GM12892 (cell line): ENCODE measurements around the gene VAV2.
A peak's percentile ranks its signal among the peaks of the same experiment; 100 is the strongest.

Experiments
- DNase-seq: peaks from one replicate; pipeline ENCODE4 v3.0.0; 2011; ENCODE audit not compliant: insufficient read length
- FAIRE-seq: peaks from 2 replicates; lab custom pipeline; 2011; peaks lifted over from hg19 to GRCh38; lab: Jason Lieb, UNC
- POLR2A ChIP-seq: IDR thresholded peaks from 2 replicates; pipeline ENCODE4 v1.6.1; 2011; ENCODE audit warnings: low read depth, low read length, control low read depth
- POLR2AphosphoS5 ChIP-seq: IDR thresholded peaks from 2 replicates; pipeline ENCODE4 v1.6.1; 2011; ENCODE audit warnings: low read depth, low read length, control low read depth
- TAF1 ChIP-seq: IDR thresholded peaks from 2 replicates; pipeline ENCODE4 v1.6.1; 2011; ENCODE audit warnings: low read depth, mild to moderate bottlenecking, control low read depth, low read length, borderline replicate concordance

VAV2 gene

GRCh38 chr9:133856798-133857197, 135.3 kb downstream of the VAV2 start:
- TF ChIP-seq POLR2AphosphoS5 (no peak), POLR2A (no peak), TAF1 (no peak)
- FAIRE-seq, result no peak
- DNase-seq, result no peak

GRCh38 chr9:133855802-133856521, 136.2 kb downstream of the VAV2 start:
- DNase-seq (no peak), FAIRE-seq (no peak)
- no peak for TF ChIP-seq TAF1

GRCh38 chr9:133855371-133855770, 136.8 kb downstream of the VAV2 start:
- FAIRE-seq, result no peak
- no peak for DNase-seq
- TF ChIP-seq TAF1 (no peak), POLR2AphosphoS5 (no peak), POLR2A (no peak)

- FAIRE-seq, result no peak
- no peak for DNase-seq
Observed at GRCh38 chr9:133854765-133855164, 137.4 kb downstream of the VAV2 start.

GRCh38 chr9:133854048-133854447, 138.1 kb downstream of the VAV2 start:
- FAIRE-seq (no peak), DNase-seq (no peak)
- no peak for TF ChIP-seq TAF1
- TF ChIP-seq POLR2AphosphoS5, result no peak
- no peak for TF ChIP-seq POLR2A

More at GRCh38 chr9:133854765-133855164, 137.4 kb downstream of the VAV2 start:
- TF ChIP-seq POLR2A (no peak), POLR2AphosphoS5 (no peak), TAF1 (no peak)

GRCh38 chr9:133853331-133853730, 138.8 kb downstream of the VAV2 start:
- DNase-seq (no peak), FAIRE-seq (no peak)
- no peak for TF ChIP-seq TAF1
- TF ChIP-seq POLR2A, result no peak
- TF ChIP-seq POLR2AphosphoS5, result no peak

GRCh38 chr9:133852431-133852830, 139.7 kb downstream of the VAV2 start:
- DNase-seq, result no peak
- TF ChIP-seq TAF1 (no peak), POLR2A (no peak), POLR2AphosphoS5 (no peak)
- no peak for FAIRE-seq

- TF ChIP-seq POLR2AphosphoS5 (no peak), TAF1 (no peak)
- DNase-seq (no peak), FAIRE-seq (no peak)
Observed at GRCh38 chr9:133851693-133852092, 140.4 kb downstream of the VAV2 start.

- no peak for DNase-seq
- FAIRE-seq, result no peak
- TF ChIP-seq POLR2AphosphoS5 (no peak), POLR2A (no peak), TAF1 (no peak)
Observed at GRCh38 chr9:133850937-133851336, 141.2 kb downstream of the VAV2 start.

GRCh38 chr9:133850161-133850560, 142.0 kb downstream of the VAV2 start:
- no peak for TF ChIP-seq POLR2A
- no peak for TF ChIP-seq POLR2AphosphoS5
- no peak for TF ChIP-seq TAF1
- DNase-seq, result no peak
- no peak for FAIRE-seq

GRCh38 chr9:133849110-133849670, 142.9 kb downstream of the VAV2 start:
- DNase-seq (no peak), FAIRE-seq (peak; percentile 5)
- TF ChIP-seq POLR2A, result no peak
- no peak for TF ChIP-seq POLR2AphosphoS5
- no peak for TF ChIP-seq TAF1

- FAIRE-seq (no peak), DNase-seq (no peak)
- no peak for TF ChIP-seq POLR2AphosphoS5
- no peak for TF ChIP-seq POLR2A
- TF ChIP-seq TAF1, result no peak
Observed at GRCh38 chr9:133848471-133849109, 143.5 kb downstream of the VAV2 start.
